GM12872 (cell line): ENCODE results near the gene TOMM22.

ENCODE experiments used
- TF ChIP-seq, protein P1 (sequence below): IDR thresholded peaks from 3 replicates; pipeline ENCODE4 v1.5.1; 2011; ENCODE audit warnings: low read depth, mild to moderate bottlenecking, low read length, moderate library complexity; ENCODE audit not compliant: insufficient read depth

The TOMM22 gene

DNA sequence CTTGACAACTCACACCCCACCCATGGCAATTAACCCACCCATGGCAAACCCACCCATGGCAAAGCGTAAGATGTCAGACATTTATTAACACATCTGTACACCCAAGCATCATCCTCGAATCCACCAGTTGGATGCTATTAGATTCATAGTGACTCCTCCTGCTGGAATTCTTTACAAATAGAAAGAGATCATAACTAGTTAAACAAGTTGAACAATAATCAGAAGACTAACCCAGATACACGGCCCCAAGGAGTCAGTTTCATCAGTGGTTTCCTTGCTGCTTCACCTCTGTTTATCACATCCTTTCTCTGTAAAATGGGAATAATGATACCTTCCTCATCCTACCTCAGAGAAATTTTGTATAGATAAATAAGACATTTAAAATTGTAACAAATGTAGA lies 29.1 kb downstream of the TOMM22 start:
- TF ChIP-seq, protein P1, sequence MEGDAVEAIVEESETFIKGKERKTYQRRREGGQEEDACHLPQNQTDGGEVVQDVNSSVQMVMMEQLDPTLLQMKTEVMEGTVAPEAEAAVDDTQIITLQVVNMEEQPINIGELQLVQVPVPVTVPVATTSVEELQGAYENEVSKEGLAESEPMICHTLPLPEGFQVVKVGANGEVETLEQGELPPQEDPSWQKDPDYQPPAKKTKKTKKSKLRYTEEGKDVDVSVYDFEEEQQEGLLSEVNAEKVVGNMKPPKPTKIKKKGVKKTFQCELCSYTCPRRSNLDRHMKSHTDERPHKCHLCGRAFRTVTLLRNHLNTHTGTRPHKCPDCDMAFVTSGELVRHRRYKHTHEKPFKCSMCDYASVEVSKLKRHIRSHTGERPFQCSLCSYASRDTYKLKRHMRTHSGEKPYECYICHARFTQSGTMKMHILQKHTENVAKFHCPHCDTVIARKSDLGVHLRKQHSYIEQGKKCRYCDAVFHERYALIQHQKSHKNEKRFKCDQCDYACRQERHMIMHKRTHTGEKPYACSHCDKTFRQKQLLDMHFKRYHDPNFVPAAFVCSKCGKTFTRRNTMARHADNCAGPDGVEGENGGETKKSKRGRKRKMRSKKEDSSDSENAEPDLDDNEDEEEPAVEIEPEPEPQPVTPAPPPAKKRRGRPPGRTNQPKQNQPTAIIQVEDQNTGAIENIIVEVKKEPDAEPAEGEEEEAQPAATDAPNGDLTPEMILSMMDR, result no peak

DNA sequence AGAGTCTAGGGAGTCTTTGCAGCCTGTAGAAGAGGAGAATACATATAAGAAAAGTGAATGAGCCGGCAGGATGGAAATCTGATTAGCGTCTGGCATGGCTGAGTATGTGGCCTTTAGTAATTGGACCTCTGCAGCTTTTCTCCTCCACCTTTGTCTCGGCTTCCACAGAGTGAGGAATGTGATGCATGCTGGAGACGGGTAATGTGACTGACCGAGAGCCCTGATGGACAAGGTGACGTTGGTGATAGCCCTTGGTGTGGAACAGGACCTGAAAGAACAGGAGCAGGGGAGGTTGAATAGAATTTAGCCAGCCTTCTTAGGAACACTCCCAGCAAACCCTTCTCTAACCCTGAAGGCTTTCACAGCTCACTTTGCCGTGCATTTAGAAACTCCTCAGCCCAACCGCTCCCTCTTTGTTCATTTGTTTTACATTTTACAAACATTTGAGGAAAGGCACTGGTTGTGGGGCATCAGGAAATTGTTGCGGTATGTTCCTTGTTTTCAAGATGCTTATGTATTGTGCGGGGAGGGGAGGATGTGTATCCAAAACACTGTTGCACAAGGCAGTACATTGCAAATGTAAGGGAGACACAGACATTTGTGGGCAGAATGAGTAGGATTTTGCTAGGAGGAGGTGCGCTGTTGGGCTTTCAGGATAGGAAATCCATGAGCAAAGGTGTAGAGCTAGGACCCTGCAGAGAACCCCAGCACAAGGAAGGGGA lies 30.9 kb downstream of the TOMM22 start:
- TF ChIP-seq, protein P1, result no peak

DNA sequence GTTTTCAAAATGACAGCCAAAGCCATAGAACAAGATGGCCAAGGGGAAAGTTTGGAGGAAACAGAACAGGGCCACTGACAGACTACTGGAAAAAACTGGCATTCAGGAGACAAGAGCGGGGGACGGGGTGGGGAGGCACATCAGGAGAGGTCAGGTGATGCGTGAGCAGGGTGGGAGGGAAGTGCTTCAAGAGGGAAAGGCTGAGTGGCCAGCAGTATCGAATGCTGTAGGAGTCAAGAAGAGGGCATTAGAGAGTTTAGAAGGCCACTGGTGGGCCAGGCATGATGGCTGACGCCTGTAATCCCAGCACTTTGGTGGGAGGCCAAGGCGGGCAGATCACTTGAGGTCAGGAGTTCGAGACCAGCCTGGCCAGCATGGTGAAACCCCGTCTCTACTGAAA lies 32.2 kb downstream of the TOMM22 start:
- TF ChIP-seq, protein P1, result no peak

- TF ChIP-seq, protein P1, result no peak
Observed at GRCh38 chr22:38715176-38715764, 33.5 kb downstream of the TOMM22 start.

- TF ChIP-seq, protein P1, result no peak
Observed at GRCh38 chr22:38715852-38716251, 34.1 kb downstream of the TOMM22 start.

GRCh38 chr22:38716271-38716670 lies 34.5 kb downstream of the TOMM22 start:
- TF ChIP-seq, protein P1, result no peak

GRCh38 chr22:38716826-38717225 lies 35.1 kb downstream of the TOMM22 start:
- TF ChIP-seq, protein P1, result no peak
